ENCODE measurements around the gene STK36. TPM values are rescaled to one million over a fixed set of nuclear protein-coding genes. Genes with fewer than 3 reads are reported as not detected.

STK36 gene
- total RNA-seq, 1 donor from 2014 or later: 5.8 TPM

- Histone ChIP-seq H3K27me3 (ENCODE audit: control insufficient read depth, insufficient read depth, low read length) (no peaks in the 10 kb centered on the region), H3K4me3 (ENCODE audit: low read depth, low read length) (no peak overlapping the region), H3K36me3 (ENCODE audit: control insufficient read depth, insufficient read depth, low read length) (peaks cover 18% of the 10 kb centered on the region)
- DNase-seq (ENCODE audit: low read depth): no peak
- TF ChIP-seq CTCF (IDR thresholded peaks at IDR 0.05; ENCODE audit: insufficient read depth, low read length, severe bottlenecking): no peak
- no peak for FAIRE-seq
Measured at GRCh38 chr2:218746960-218747359, 75.1 kb downstream of the STK36 start.

GRCh38 chr2:218748741-218749441 lies 77.0 kb downstream of the STK36 start:
- FAIRE-seq: no peak
- no peak for TF ChIP-seq CTCF (IDR thresholded peaks at IDR 0.05; ENCODE audit: insufficient read depth, low read length, severe bottlenecking)
- peaks cover 25% of the 10 kb centered on the region for H3K36me3 ChIP-seq (ENCODE audit: control insufficient read depth, insufficient read depth, low read length)
- DNase-seq (ENCODE audit: low read depth): no peak
- no peaks in the 10 kb centered on the region for H3K27me3 ChIP-seq (ENCODE audit: control insufficient read depth, insufficient read depth, low read length)
- no peak overlapping the region for H3K4me3 ChIP-seq (ENCODE audit: low read depth, low read length)

Other genes starting within 250 kb of the STK36 start
- gene USP37, start 103.7 kb upstream of the STK36 start, total RNA-seq: 9.2 and 10.4 TPM in 2 replicates
- 37.6 and 53.7 TPM in 2 replicates for gene CNOT9, start 103.2 kb upstream of the STK36 start, total RNA-seq
- gene PLCD4, start 64.2 kb upstream of the STK36 start, total RNA-seq: 0.53 and 1.2 TPM in 2 replicates
- 4.2 and 4.7 TPM in 2 replicates for gene ZNF142, start 12.5 kb upstream of the STK36 start, total RNA-seq
- 47.6 and 61.3 TPM in 2 replicates for gene BCS1L, start 12.4 kb upstream of the STK36 start, total RNA-seq
- 32.1 and 51.2 TPM in 2 replicates for gene RNF25, start 84 bp upstream of the STK36 start, total RNA-seq
- gene TTLL4, start 38.7 kb downstream of the STK36 start, total RNA-seq: 5.5 and 6.8 TPM in 2 replicates
- 0.13 and 0.26 TPM in 2 replicates for gene CYP27A1, start 110.1 kb downstream of the STK36 start, total RNA-seq
- not detected in 2 replicates for gene PRKAG3, start 159.7 kb downstream of the STK36 start, total RNA-seq
- not detected in 2 replicates for gene WNT6, start 187.7 kb downstream of the STK36 start, total RNA-seq
- 2.3 and 2.4 TPM in 2 replicates for gene WNT10A, start 208.8 kb downstream of the STK36 start, total RNA-seq

Data from bronchial epithelial cell (primary cell).